ENCODE results near the gene SEC24D. TPM values are rescaled to one million over a fixed set of nuclear protein-coding genes. Genes with fewer than 3 reads are reported as not detected.

Gene SEC24D
- total RNA-seq, 1 experiment from 2014 or later, result 35.8 TPM

GRCh38 chr4:118753685-118754084, 82.2 kb downstream of the SEC24D start:
- CTCF ChIA-PET, result no interaction called here
- BruUV-seq (replicated peaks), result no TSS peak
- DNase-seq (ENCODE audit: low spot score), result no peak
- intact Hi-C loops (cut with micrococcal nuclease; ENCODE audit: unreplicated experiment), result no loop called here
- no peak overlapping the region for H3K27ac ChIP-seq (ENCODE audit: low read depth, low read length, poor library complexity, severe bottlenecking)
- H3K9me3 ChIP-seq (ENCODE audit: low read depth, low read length, poor library complexity, severe bottlenecking), result no peaks in the 10 kb centered on the region
- peaks cover 22% of the 10 kb centered on the region for H3K36me3 ChIP-seq (ENCODE audit: insufficient read depth, low read length, poor library complexity, severe bottlenecking)
- no peak overlapping the region for H3K4me3 ChIP-seq (ENCODE audit: low read depth, low read length, poor library complexity, severe bottlenecking)
- H3K27me3 ChIP-seq (replicated peaks; ENCODE audit: insufficient read depth, low read depth, low read length, poor library complexity), result no peaks in the 10 kb centered on the region
- 0 out of 2 replicates have a peak, but pooled peaks have one; percentile 12 for TF ChIP-seq CTCF (conservative IDR thresholded peaks at IDR 0.05; ENCODE audit: low read depth, low read length)
- no peak for TF ChIP-seq EZH2 (IDR thresholded peaks at IDR 0.05; ENCODE audit: borderline replicate concordance, low read depth, low read length, poor library complexity, severe bottlenecking)
- POLR2A ChIA-PET (ENCODE audit: low non-redundant PET), result no interaction called here
- peaks cover 4% of the 10 kb centered on the region for H3K4me1 ChIP-seq (ENCODE audit: insufficient read depth, low read length, poor library complexity, severe bottlenecking)

GRCh38 chr4:118753096-118753495, 82.8 kb downstream of the SEC24D start:
- Histone ChIP-seq H3K9me3 (ENCODE audit: low read depth, low read length, poor library complexity, severe bottlenecking) (no peaks in the 10 kb centered on the region), H3K4me3 (ENCODE audit: low read depth, low read length, poor library complexity, severe bottlenecking) (no peak overlapping the region), H3K27ac (ENCODE audit: low read depth, low read length, poor library complexity, severe bottlenecking) (no peak overlapping the region), H3K36me3 (ENCODE audit: insufficient read depth, low read length, poor library complexity, severe bottlenecking) (peaks cover 22% of the 10 kb centered on the region), H3K27me3 (replicated peaks; ENCODE audit: insufficient read depth, low read depth, low read length, poor library complexity) (no peaks in the 10 kb centered on the region), H3K4me1 (ENCODE audit: insufficient read depth, low read length, poor library complexity, severe bottlenecking) (peaks cover 4% of the 10 kb centered on the region)
- no peak for TF ChIP-seq CTCF (conservative IDR thresholded peaks at IDR 0.05; ENCODE audit: low read depth, low read length)
- no peak for TF ChIP-seq EZH2 (IDR thresholded peaks at IDR 0.05; ENCODE audit: borderline replicate concordance, low read depth, low read length, poor library complexity, severe bottlenecking)
- BruUV-seq (replicated peaks), result no TSS peak
- DNase-seq (ENCODE audit: low spot score), result no peak
- POLR2A ChIA-PET (ENCODE audit: low non-redundant PET), result no interaction called here
- intact Hi-C loops (cut with micrococcal nuclease; ENCODE audit: unreplicated experiment), result no loop called here
- CTCF ChIA-PET, result no interaction called here

- ChIA-PET CTCF (no interaction called here), POLR2A (ENCODE audit: low non-redundant PET) (no interaction called here)
- intact Hi-C loops (cut with micrococcal nuclease; ENCODE audit: unreplicated experiment), result no loop called here
- Histone ChIP-seq H3K36me3 (ENCODE audit: insufficient read depth, low read length, poor library complexity, severe bottlenecking) (peaks cover 22% of the 10 kb centered on the region), H3K4me1 (ENCODE audit: insufficient read depth, low read length, poor library complexity, severe bottlenecking) (peaks cover 4% of the 10 kb centered on the region), H3K27ac (ENCODE audit: low read depth, low read length, poor library complexity, severe bottlenecking) (no peak overlapping the region), H3K9me3 (ENCODE audit: low read depth, low read length, poor library complexity, severe bottlenecking) (no peaks in the 10 kb centered on the region), H3K27me3 (replicated peaks; ENCODE audit: insufficient read depth, low read depth, low read length, poor library complexity) (no peaks in the 10 kb centered on the region), H3K4me3 (ENCODE audit: low read depth, low read length, poor library complexity, severe bottlenecking) (no peak overlapping the region)
- no TSS peak for BruUV-seq (replicated peaks)
- TF ChIP-seq CTCF (conservative IDR thresholded peaks at IDR 0.05; ENCODE audit: low read depth, low read length) (no peak), EZH2 (IDR thresholded peaks at IDR 0.05; ENCODE audit: borderline replicate concordance, low read depth, low read length, poor library complexity, severe bottlenecking) (no peak)
- DNase-seq (ENCODE audit: low spot score), result no peak
These were observed 83.4 kb downstream of the SEC24D start for GRCh38 chr4:118752551-118752950.

All from A673 (cell line).